ENCODE measurements around the gene TMEM114.

Gene TMEM114

DNA sequence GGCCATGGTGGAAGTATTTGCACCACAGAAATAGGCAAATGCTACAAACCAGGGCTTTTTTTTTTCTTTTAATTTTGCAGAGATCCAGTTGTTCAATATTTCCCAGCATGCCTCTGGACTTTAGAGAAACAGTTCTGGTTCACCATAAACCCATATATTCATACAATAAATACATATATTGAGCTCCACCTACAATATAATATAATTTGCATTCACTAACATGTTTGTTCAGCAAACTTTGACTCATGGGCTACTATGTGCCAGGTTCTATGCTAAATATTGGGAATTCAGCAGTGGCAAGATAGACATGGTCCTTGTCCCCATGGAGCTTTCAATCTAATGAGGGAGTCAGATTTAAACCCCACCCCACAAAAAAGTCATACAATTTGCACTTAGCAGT, 3.2 kb downstream of the TMEM114 start:
- no peak for DNase-seq (ENCODE audit: extremely low read depth, low read depth)
- no peak overlapping the region for H3K4me3 ChIP-seq (replicated peaks; ENCODE audit: low read depth, low read length)
- TF ChIP-seq, protein P1, sequence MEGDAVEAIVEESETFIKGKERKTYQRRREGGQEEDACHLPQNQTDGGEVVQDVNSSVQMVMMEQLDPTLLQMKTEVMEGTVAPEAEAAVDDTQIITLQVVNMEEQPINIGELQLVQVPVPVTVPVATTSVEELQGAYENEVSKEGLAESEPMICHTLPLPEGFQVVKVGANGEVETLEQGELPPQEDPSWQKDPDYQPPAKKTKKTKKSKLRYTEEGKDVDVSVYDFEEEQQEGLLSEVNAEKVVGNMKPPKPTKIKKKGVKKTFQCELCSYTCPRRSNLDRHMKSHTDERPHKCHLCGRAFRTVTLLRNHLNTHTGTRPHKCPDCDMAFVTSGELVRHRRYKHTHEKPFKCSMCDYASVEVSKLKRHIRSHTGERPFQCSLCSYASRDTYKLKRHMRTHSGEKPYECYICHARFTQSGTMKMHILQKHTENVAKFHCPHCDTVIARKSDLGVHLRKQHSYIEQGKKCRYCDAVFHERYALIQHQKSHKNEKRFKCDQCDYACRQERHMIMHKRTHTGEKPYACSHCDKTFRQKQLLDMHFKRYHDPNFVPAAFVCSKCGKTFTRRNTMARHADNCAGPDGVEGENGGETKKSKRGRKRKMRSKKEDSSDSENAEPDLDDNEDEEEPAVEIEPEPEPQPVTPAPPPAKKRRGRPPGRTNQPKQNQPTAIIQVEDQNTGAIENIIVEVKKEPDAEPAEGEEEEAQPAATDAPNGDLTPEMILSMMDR (IDR thresholded peaks at IDR 0.05; ENCODE audit: low read depth, low read length, missing control alignments), result no peak

DNA sequence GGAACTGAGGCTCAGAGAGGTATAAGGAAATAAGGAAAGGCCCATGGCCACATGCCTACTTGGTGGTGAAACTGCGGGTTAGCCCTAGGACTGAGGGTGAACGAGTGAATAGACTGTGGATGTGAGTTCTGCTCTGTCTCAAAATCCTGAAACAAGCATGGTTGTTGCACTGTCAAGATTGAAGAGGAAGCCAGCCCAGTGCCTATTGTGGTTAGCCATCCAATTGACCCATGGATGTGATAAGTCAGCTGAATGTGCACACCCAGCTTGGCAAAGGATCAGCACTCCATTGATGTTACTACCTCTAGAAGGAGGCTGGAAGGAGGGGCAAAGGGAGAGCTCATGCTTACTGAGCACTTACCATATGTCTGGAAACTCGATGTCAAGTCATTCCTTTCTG, 4.5 kb downstream of the TMEM114 start:
- TF ChIP-seq, protein P1 (IDR thresholded peaks at IDR 0.05; ENCODE audit: low read depth, low read length, missing control alignments), result no peak
- DNase-seq (ENCODE audit: extremely low read depth, low read depth), result no peak
- H3K4me3 ChIP-seq (replicated peaks; ENCODE audit: low read depth, low read length), result no peak overlapping the region

DNA sequence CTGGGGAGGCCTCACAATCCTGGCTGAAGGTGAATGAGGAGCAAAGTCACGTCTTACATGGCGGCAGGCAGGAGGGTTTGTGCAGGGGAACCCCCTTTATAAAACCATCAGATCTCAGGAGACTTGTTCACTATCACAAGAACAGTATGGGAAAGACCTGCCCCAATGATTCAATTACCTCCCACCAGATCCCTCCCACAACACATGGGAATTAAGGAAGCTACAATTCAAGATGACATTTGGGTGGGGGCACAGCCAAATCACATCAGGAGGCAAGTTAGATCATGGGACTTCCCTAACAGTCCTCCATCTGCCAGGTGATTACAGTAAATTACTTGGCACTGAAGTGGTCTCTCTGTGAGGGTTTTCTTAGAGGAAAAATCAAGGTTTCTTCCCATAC, 5.3 kb downstream of the TMEM114 start:
- no peak overlapping the region for H3K4me3 ChIP-seq (replicated peaks; ENCODE audit: low read depth, low read length)
- TF ChIP-seq, protein P1 (IDR thresholded peaks at IDR 0.05; ENCODE audit: low read depth, low read length, missing control alignments), result no peak
- DNase-seq (ENCODE audit: extremely low read depth, low read depth), result no peak

DNA sequence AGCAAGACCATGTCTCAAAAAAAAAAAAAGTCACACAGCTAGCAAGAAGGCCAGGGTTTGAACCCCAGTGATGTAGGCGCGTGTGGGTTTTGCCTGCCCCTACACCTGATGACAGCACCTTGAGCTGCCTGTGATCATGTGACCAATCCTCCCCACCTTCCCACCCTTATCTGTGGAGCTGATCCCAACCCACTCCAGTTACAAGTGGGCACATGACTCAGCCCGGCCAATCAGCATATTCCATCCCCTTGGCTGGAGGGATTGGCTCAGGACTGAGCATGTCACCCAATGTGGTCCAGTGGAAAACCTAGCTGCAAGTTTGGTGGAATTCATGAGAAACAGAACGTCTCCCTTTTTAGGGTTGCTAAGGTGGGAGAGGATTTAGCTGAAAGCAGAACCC, 6.6 kb downstream of the TMEM114 start:
- no peak overlapping the region for H3K4me3 ChIP-seq (replicated peaks; ENCODE audit: low read depth, low read length)
- no peak for DNase-seq (ENCODE audit: extremely low read depth, low read depth)
- TF ChIP-seq, protein P1 (IDR thresholded peaks at IDR 0.05; ENCODE audit: low read depth, low read length, missing control alignments), result no peak

DNA sequence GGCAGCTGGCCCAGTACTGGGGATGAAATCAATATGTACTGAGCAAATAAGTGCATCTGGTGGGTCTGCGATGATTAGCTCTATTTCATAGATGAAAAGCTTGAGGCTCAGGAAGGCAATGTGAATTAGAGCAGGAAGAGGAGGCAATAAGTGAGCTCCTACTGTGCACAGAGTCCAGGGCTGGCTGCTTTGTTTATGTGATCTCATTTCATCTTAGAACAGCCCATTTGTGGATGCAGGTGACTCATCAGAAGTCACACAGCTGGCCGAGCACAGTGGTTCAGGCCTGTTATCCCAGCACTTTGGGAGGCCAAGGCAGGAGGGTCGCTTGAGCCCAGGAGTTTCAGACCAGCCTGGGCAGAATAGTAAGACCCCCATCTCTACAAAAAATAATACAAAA, 7.1 kb downstream of the TMEM114 start:
- TF ChIP-seq, protein P1 (IDR thresholded peaks at IDR 0.05; ENCODE audit: low read depth, low read length, missing control alignments), result no peak
- no peak for DNase-seq (ENCODE audit: extremely low read depth, low read depth)
- H3K4me3 ChIP-seq (replicated peaks; ENCODE audit: low read depth, low read length), result no peak overlapping the region

DNA sequence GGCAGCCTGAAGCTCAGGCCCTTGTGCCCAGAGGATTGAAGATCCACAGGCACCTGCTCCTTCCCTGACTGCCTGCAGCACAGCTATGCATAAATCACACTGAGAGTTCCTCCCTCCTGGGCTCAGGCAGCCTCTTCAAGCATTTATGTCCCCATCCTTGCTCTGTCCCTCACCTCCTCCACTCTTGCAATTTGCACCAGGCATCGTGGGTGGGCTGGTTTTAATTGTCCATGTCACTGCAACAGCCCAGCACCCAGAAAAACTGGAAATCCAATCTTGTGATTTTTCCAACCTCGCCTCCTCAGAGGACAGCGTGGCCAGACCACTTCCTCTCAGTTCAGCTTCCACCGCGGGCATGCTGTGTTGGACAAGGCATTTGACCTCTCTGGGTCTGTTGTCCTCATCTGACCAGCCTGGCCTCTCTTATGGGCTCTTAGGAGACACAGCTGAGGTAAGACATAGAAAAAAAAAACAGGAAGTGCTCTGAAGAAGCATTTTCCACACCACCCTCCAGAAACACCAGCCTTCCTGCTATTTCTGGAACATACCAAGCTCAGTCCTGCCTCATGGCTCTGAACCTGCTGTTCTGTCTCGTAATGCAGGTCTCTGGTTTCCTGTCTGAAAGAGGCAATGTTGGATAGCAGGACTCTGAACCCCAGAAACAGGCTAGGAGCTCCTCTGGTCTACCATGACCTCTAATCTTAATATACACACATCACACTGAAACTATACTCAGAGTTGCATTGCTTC, 8.3 kb downstream of the TMEM114 start:
- TF ChIP-seq, protein P1 (IDR thresholded peaks at IDR 0.05; ENCODE audit: low read depth, low read length, missing control alignments), result no peak
- no peak for DNase-seq (ENCODE audit: extremely low read depth, low read depth)
- H3K4me3 ChIP-seq (replicated peaks; ENCODE audit: low read depth, low read length), result no peak overlapping the region

DNA sequence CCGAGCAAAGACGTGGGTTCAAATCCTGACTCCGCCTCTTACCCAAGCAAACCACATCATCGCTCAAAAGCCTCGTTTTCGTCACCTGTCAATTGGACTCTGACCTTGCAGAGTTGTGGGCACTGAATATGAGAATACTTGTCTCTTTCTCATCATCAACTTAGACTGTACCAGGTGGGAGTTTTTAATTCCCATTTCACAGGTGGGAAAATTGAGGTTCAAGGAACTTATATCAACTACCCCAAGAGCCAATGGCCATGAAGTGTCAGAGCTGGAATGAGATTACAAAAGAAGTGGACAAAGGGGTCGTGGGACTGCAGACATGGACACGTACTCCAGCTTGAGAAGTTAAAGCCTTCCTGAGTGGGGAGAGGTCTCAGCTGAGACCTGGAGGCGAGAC, 10.8 kb downstream of the TMEM114 start:
- no peak for DNase-seq (ENCODE audit: extremely low read depth, low read depth)

More for the DNA sequence above, 10.8 kb downstream of the TMEM114 start:
- TF ChIP-seq, protein P1 (IDR thresholded peaks at IDR 0.05; ENCODE audit: low read depth, low read length, missing control alignments), result no peak
- no peak overlapping the region for H3K4me3 ChIP-seq (replicated peaks; ENCODE audit: low read depth, low read length)

All from HFF-Myc (cell line).